Measurements from ENCODE around the gene ZBTB8B.
"Not testable (repeated sequence)": the region's sequence is repeated elsewhere in the genome, so short reads cannot be mapped to it uniquely, and the experiment has no call there.

The ZBTB8B gene

DNA sequence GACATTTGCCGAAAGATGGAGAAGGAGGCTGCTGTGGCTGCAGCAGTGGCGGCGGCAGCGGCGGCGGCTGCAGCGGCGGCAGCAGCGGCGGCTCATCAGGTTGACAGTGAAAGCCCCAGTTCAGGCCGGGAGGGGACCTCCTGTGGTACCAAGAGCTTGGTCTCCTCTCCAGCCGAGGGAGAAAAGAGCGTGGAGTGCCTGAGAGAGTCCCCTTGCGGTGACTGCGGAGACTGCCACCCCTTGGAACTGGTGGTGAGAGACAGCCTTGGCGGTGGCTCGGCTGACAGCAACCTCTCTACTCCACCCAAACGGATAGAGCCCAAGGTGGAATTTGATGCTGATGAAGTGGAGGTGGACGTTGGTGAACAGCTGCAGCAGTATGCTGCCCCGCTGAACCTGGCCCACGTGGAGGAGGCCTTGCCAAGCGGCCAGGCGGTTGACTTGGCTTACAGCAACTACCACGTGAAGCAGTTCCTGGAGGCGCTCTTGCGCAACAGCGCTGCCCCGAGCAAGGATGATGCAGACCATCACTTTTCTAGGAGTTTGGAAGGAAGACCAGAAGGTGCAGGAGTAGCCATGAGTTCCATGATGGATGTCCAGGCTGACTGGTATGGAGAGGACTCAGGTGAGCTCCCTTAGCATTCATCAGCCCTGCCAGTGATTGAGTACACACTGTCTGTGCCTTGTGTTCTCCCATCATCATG lies 6.3 kb downstream of the ZBTB8B start:
- no peak for DNase-seq

DNA sequence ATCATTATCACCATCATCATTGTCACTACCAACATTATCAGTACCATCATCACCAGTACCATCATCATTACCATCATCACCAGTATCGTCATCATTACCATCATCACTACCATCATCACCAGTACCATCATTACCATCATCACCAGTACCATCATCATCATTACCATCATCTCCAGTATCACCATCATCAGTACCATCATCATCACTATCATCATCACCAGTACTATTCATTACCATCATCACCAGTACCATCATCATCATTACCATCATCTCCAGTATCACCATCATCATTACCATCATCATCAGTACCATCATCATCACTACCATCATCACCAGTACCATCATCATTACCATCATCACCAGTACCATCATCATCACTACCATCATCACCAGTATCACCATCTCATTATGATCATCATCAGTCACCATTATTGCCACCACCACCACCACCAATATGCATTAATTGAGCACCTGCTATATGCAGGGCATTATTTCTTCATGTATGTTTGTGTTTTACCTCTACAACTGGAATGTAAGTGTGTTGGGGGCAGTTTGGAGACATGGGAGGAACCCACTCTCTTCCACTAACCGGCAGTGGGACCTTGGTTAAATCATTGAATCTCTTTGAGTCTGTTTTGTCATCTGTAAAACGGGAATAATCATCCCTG lies 7.0 kb downstream of the ZBTB8B start:
- DNase-seq: no peak

DNA sequence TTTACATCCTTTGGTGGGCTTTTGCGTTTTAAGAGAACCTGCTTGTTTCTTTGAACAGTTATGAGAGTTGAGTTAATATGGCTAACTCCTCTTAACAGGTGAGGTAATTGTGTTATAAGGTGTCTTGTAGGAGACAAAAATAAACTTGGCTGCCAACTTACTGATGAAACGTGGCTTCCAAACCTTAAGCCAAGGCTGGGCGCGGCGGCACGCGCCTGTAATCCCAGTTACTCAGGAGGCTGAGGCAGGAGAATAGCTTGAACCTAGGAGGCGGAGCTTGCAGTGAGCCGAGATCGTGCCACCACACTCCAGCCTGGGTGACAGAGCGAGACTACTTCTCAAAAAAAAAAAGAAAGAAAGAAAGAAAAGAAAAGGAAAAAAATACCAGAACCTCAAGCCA lies 8.1 kb downstream of the ZBTB8B start:
- not testable (repeated sequence) for DNase-seq

DNA sequence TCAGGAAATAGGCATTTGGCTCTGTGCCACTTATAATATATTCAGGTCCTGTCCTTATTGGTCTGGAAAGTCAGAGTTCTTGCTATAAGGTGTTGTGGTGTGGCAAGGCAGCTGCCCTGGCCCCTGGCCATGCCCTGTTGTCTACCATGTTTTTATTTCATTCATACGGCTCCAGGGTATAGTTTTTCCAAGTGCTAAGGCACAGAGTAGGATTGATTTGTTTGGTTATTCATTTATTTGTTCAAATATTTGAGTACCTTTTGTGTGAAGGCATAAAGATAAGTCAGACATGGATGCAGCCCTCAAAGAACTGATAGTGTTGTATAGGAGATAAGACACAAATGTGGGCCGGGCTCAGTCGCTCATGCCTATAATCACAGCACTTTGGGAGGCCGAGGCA lies 10.1 kb downstream of the ZBTB8B start:
- no peak for DNase-seq

DNA sequence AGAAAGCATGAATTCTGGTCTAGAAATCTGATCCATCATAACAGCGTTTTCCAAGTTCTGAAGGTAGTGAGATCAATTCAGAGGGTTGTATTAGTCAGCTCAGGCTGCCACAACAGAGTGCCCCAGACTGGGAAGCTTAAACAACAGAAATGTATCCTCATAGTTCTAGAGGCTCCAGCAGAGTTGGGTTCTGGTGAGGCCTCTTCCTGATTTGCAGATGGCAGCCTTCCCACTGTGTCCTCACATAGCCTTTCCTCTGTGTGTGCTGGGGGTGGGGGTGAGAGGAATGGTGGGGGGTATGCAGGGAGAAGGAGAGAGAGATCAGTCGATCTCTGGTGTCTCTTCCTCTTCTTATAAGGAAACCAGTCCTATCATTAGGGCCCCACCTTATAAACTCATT lies 15.1 kb downstream of the ZBTB8B start:
- DNase-seq: no peak

DNA sequence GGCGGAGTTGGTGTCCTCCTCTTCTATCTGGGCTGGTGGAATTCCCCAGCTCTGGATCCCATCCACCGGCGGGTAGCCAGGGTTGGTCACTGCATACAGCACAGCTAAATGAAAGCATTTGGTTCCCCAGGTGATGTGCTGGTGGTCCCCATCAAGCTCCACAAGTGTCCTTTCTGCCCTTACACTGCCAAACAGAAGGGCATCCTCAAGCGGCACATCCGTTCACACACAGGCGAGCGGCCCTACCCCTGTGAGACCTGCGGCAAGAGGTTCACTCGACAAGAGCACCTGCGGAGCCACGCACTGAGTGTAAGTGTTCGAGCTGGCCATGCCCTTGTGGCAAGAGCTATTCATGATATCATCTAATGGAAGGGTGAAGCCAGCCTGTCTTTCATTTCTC lies 15.9 kb downstream of the ZBTB8B start:
- DNase-seq: no peak

DNA sequence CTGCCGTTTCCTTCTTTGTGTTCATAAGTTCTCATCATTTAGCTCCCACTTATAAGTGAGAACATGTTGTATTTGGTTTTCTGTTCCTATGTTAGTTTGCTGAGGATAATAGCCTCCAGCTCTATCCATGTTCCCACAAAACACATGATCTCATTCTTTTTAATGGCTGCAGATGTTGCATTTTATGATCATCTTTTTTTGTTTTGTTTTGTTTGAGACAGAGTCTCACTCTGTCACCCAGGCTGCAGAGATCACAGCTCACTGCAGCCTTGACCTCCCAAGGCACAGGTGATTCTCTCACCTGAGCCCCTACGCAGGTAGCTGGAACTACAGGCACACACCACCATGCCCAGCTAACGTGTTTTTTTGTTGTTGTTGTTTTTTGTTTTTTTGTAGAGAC lies 16.9 kb downstream of the ZBTB8B start:
- not testable (repeated sequence) for DNase-seq

DNA sequence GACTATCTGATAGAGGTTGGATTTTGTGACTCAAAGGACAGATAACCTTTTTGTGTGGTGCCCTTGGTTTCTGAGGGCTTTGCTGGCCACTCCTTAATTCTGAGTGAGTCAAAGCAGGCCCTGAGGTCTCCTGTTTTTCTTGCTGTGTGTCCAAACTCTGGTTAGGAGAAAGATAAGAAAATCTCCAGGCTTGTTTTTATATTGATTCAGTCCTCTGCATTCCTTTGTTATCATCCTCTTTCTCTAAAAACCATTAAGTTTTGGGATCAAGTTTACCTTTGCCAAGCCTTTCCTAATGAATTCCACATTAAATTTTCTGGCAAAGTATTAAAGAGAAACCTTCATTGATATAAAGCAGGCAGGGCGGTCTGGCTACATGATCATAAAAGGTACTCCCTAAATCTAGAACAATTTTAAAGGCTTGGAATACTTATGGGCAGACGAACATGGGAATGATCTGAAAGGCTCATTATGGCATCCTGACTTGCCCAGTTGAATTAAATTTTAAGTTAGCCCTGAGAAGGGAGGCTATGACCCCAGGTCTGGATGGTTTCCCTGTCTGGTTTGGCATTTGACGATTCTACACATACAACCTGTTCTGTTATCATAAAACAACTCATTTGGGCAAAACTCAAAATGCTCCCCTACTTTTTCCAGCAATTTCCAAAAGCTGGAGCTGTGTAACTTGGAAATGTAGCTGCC lies 20.8 kb downstream of the ZBTB8B start:
- DNase-seq: no peak

DNA sequence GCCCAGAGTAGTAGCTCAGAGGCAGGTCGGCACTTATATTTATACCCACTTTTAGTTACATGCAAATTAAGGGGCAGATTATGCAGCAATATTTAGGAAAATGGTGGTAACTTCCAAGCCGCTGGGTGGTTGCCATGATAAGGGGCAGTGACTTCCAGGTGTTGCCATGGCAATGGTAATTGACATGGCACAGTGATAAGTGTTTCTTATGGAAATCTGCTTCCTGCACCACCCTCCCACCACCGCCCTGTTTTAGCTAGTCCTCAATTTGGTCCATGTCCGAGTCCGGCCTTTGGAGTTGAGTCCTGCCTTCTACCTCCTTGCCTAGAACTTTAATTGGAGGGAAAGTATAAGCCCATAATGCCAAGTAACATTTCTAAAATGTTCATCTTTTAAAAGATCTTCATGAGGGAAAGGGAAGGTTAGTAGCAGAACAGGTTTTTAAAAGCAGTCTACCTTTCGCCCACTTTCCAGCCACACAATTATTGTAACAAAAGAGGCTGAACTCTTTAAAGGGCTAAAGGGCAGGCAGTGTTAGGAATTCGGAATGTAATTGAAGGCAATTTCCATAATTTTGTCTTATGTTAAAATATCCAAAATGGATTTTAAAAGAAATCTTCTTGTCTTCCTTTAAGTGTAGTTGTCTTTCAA lies 21.7 kb downstream of the ZBTB8B start:
- no peak for DNase-seq

DNA sequence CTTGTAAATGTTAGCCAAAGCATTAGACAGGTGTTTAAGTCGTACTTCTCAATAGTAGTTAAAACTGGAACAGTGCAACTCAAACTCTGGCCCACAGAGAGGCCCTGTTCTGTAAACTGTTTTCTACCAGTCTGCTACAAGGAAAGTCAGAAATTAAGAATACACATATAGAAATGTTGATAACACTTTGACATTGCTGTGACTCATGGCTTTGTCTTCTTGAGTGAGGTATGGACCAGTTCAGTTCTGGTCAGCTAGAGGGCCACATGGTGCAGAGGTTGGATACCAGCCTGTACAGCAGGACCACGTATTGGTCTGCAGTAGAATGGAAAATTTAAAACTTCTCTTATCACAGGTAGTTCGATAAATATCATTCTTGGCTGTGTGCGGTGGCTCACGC lies 22.3 kb downstream of the ZBTB8B start:
- DNase-seq: no peak

DNA sequence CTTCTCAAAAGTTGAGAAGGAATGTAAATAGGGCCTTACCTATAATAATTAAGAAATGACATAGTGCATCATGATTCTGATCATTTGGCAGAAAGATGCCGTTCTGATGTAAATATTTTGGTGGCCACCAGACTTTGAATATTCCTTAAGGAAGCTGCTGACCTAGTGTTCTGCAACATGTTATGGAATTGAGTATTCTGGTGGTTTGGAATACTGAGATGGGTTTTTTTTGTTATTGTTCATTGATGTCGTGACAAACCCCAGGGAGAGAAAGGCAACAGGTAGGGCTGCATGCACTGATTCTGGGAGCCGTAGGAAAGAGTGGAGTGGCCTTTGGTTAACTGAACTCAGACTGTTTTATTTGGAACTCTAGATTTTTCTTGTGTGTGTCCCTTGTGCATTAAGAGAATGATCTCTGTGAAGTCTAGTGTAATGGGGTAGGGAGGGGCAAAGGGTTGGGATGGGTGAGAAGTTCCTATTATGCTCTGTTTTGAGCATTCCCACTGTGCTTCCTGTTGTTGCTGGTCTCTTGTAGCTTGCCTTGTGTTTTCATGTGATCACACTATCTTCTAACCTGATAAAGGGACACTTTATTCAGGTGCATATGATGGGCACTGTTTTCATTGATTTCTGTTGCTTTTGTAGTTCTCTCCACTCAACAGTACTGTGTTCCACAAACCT lies 25.0 kb downstream of the ZBTB8B start:
- DNase-seq: no peak

DNA sequence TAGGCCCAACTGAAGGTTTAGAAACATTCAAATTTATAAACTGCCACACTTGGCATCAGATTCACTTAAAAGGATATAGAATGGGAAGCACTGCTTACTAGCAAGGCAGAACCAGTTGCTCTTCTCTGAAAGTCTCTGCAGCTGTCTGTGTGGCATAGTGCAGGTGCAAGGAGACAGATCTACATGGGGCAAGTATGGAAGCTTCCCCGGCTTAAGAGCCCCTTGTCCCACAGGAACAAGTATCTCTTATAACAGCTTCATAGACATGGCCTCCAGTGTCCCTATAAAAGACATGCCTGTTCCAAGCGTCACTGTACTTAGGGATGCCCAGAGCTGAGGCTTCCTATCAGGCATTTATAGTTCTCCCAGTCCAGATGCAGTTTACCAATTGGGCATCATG lies 26.5 kb downstream of the ZBTB8B start:
- no peak for DNase-seq

DNA sequence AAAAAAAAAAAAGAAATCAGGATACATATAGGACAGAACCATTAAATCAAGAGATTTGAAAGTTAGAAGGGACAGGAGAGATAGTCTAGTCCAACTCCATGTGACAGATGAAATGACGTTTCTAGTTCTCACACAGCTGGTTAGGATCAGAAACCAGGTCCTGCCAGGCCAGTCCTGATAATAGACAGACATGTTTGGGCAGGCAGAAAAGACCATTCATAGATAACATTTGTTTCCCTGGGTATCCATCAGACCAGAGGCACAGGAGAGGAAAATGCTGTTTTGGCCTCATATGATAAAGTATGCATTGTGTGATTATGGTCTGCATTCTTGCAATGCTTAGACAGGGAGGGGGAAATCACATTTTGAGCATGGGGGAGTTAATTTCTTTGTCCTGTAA lies 29.3 kb downstream of the ZBTB8B start:
- DNase-seq: no peak

DNA sequence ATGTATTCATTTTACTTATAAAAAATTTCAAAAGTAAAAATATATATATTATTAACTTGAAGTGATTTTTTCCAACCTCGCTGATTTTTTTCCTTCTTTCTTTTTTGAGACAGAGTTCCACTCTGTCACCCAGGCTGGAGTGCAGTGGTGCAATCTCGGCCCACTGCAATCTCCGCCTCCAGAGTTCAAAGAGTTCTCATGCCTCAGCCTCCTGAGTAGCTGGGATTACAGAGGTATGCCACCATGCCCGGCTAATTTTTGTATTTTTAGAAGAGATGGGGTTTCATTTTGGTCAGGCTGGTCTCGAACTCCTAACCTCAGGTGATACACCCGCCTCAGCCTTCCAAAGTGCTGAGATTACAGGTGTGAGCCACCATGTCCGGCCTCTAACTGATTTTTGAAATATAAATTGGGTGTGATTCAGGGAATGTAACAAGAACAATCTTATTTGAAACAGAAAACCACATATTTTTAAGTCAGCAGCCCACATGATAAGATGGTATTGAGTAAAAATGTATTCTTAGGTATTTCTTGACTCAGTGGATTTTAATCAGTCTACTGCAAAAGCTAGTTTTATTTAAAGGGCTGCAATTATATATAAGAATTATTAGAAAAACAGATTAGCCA lies 30.0 kb downstream of the ZBTB8B start:
- no peak for DNase-seq

DNA sequence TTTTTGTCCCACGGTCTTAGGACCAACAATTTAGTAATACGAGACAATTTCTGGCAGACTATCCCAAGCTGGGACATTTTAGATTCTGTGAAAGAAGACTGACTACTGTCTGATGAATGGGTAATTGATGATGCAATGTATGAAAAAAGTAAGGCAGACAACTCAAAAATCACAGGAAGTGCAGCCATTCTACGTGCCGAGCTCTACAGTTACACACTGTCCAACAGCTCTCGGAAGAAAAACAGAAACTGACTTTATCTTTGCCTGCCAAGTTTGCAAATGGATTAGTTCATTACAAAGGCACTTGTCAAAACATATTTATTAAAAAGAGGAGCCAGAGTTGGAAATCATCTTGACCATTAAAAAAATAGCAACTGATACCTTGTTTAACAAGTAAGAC lies 31.3 kb downstream of the ZBTB8B start:
- no peak for DNase-seq

DNA sequence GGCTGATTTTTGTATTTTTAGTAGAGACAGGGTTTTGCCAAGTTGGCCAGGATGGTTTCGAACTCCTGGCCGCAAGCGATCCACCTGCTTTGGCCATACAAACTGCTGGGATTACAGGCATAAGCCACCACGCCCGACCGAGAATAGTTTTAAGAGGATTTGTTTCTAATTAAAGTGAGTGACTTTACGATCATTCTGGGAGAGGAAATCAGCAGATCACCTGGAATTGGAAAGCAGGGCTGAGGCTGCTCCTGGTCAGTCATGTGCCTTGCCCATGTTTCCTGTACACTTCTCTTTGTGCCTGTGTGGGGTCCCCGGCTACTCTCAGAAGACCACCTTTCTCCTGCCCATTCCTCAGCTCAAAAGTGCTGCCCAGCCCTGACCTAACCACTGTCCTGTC lies 33.9 kb downstream of the ZBTB8B start:
- no peak for DNase-seq

DNA sequence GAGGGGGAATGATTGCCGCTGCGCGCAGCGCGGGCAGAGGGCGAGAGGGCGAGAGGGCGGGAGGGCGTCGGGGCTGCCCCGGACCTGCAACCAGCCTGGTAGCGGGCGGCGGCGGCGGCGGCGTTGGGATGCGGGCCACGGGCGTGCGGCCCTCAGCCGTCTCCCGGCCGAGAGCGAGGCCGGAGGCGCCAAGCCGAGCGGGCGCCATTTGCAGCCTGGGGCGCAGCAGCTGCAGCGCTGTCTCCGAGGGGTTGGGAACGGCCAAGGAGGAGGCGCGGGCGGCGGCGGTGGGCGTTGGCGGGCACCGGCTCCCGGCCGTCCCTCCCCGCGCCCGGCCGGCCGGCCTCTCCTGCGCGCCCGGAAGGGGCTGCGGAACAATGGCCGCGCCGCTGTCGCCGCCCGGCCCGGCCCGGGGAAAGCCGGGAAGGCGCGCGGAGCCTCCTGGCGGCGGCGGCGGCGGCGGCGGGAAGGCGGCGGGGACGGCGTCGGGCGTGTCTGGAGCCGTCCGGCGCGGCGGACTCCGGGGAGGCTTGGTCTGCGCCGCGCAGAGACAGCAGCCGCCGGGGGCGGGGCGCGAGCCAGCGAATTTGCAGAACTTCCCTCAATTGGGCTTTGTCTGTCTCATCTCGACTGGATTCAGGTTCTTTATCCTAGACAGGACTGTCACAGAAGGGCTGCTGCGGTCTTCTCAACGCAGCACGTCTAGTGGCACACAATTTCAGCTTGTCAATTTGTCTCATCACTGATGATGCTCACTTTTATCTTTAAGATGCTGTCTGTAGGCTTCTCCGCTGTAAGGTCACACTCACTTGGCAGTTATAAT lies 35.7 kb downstream of the ZBTB8B start:
- no peak for DNase-seq

DNA sequence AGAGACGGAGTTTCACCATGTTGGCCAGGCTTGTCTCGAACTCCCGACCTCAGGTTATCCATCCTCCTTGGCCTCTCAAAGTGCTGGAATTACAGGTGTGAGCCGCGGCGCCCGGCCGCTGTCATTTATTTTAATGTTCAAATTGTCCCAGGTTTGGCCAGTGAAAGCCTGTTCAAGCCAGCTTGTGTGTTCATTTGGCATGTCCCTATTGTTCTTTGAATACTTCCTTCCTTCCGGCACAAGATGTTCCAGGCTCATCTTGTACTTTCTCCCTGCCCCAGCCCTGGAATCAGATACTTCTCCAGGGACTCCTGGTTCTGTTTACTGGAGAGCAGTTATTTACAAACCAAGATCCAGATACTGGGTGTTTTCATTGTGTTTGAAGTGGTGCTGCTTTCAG lies 37.0 kb downstream of the ZBTB8B start:
- no peak for DNase-seq

DNA sequence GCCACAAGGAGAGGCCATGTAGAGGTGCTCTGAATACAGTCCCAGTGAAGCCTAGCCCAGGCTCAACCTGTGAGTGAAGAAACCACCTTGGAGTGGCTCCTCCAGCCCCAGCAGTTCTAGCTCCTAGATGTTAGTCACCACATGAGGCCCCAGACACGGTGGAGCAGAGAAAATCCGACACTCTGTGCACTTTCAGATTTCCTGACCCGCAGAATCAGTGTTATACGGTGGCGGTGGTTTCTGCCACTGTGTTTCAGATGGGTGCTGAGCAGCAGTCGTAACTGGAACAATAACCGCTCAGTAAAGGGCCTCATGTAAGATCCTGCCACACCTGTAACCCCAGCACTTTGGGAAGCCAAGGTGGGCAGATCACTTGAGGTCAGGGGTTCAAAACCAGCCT lies 38.3 kb downstream of the ZBTB8B start:
- no peak for DNase-seq

DNA sequence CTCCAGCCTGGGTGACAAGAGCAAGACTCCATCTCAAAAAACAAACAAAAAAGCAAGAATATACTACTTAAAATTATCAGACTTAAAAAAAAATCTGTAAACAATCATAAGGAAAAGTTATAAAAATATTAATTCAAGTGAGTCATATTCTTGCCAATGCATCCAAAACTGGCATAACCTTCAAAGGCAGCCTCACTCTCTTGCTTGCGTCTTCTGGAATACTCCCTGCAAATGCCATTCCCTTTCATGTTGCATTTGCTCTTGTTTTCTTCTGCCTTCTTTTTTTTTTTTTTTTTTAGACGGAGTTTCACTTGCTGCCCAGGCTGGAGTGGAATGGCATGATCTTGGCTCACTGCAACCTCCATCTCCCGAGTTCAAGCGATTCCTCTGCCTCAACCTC lies 42.1 kb downstream of the ZBTB8B start:
- no peak for DNase-seq

DNA sequence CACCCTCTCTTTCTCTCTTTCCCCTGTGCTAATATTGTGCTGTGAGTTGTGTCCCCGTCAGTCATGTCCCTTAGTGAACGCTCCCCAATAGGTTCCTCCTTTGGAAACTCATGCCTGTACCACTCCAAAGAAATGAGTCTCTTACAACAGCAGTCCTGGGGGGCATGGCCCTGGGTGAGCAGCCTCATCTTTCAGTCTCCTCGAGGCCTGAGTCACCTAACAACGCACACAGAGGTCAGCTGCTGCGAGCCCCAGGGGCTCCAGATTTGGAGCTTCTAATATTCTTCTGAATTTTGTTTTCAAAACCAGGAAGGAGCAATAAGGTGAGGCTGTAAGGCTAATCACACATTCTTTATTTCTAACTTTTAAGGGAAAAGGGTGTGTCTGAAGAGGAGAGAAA lies 43.9 kb downstream of the ZBTB8B start:
- DNase-seq: no peak

DNA sequence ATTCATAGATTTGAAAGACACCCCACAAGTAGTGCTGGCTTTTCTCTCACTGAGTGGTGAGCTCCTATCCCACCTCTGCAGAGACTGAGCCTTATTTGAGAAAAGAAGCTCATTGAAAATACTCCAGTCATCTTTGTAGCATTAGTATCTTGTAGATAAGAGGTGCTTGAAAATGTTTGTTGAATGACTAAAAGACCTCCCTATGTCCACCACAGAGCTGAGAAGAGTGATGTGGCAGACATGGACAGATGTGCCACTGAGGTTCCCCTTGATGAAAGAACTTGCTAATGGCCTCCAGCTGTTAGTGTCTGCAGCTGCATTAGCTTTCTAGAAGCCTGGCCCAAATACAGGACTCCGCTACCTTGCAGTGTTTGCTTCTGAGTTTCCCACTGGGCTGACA lies 45.1 kb downstream of the ZBTB8B start:
- no peak for DNase-seq
